SKM-1 treated with dmso at 0.1 percent for 144 hours (cell line): Measurements from ENCODE around the gene ZNF784.
A peak's percentile ranks its signal among the peaks of the same experiment; 100 is the strongest.
"Not testable (repeated sequence)": the region's sequence is repeated elsewhere in the genome, so short reads cannot be mapped to it uniquely, and the experiment has no call there.

ENCODE experiments used
- DNase-seq: peaks from one replicate; lab custom pipeline; 2025; ENCODE audit not compliant: unreplicated experiment; lab: John Stamatoyannopoulos, UW

ZNF784 gene

GRCh38 chr19:55585658-55586339 is 38.6 kb downstream of the ZNF784 start:
- DNase-seq = no peak

- no peak for DNase-seq
Measured at GRCh38 chr19:55584871-55585270, 39.5 kb downstream of the ZNF784 start.

- not testable (repeated sequence) for DNase-seq
Measured at GRCh38 chr19:55583897-55584296, 40.5 kb downstream of the ZNF784 start.

GRCh38 chr19:55582284-55582683 is 42.1 kb downstream of the ZNF784 start:
- not testable (repeated sequence) for DNase-seq

GRCh38 chr19:55581823-55582223 is 42.5 kb downstream of the ZNF784 start:
- DNase-seq = no peak

GRCh38 chr19:55581145-55581822 is 43.1 kb downstream of the ZNF784 start:
- DNase-seq = no peak

- DNase-seq = peak; percentile 48
Measured at GRCh38 chr19:55580628-55581144, 43.7 kb downstream of the ZNF784 start, which contains the start of gene ZNF579. Gene ZNF579, minus strand, starts transcription at chr19:55580848. Its CDS starts 1,209 bp downstream, at chr19:55579639.

- DNase-seq = no peak
Measured at GRCh38 chr19:55579766-55580621, 44.4 kb downstream of the ZNF784 start.

GRCh38 chr19:55578761-55579747 is 45.3 kb downstream of the ZNF784 start:
- DNase-seq = no peak

GRCh38 chr19:55578031-55578760 is 46.2 kb downstream of the ZNF784 start:
- DNase-seq = no peak

GRCh38 chr19:55576746-55577145 is 47.6 kb downstream of the ZNF784 start:
- no peak for DNase-seq

GRCh38 chr19:55573929-55574328 is 50.4 kb downstream of the ZNF784 start:
- not testable (repeated sequence) for DNase-seq
